Neural cell (in vitro differentiated cells): ENCODE data around the gene HLA-F. TPM values are rescaled to one million over a fixed set of nuclear protein-coding genes. Genes with fewer than 3 reads are reported as not detected.

Experiments
- H2AFZ ChIP-seq: fragments of 200-600, 300-800 bp; sonication (generic), shearing (Covaris generic); 2 replicates; pipeline ENCODE4 v1.6.0; 2014; ENCODE audit warnings: low read depth, mild to moderate bottlenecking, antibody characterized with exemption, low read length, moderate library complexity
- H3F3A ChIP-seq: fragments of 200-600 bp; shearing (Covaris generic); 2 replicates; pipeline ENCODE4 v1.6.1; 2016; ENCODE audit warnings: mild to moderate bottlenecking, moderate library complexity, mixed read lengths, antibody characterized with exemption, low read length; ENCODE audit not compliant: insufficient read depth, poor library complexity, severe bottlenecking
- H3K27ac ChIP-seq: fragments of 200-600, 300-800 bp; sonication (generic), shearing (Covaris generic); 2 replicates; pipeline ENCODE4 v1.5.1; 2014; ENCODE audit warnings: mild to moderate bottlenecking, low read length, moderate library complexity
- H3K27me3 ChIP-seq: fragments of 300-800, 200-600 bp; sonication (generic), shearing (Covaris generic); 2 replicates; pipeline ENCODE4 v1.6.0; 2014; ENCODE audit warnings: mild to moderate bottlenecking, low read depth, low read length, moderate library complexity; ENCODE audit not compliant: insufficient read depth
- H3K36me3 ChIP-seq: fragments of 300-800, 200-600 bp; sonication (generic), shearing (Covaris generic); 2 replicates; pipeline ENCODE4 v1.5.1; 2014; ENCODE audit warnings: mild to moderate bottlenecking, antibody characterized with exemption, low read length, moderate library complexity; ENCODE audit not compliant: insufficient read depth
- H3K4me2 ChIP-seq: fragments of 300-800, 200-600 bp; sonication (generic), shearing (Covaris generic); 2 replicates; pipeline ENCODE4 v1.6.0; 2014; ENCODE audit warnings: mild to moderate bottlenecking, low read length
- H3K4me3 ChIP-seq: fragments of 300-800, 200-600 bp; sonication (generic), shearing (Covaris generic); 2 replicates; pipeline ENCODE4 v1.5.1; 2014; ENCODE audit warnings: mild to moderate bottlenecking, low read length, moderate library complexity
- H3K79me2 ChIP-seq: fragments of 200-600 bp; shearing (Covaris generic); replicated peaks from 2 replicates; pipeline ENCODE4 v1.6.0; 2014; ENCODE audit warnings: mild to moderate bottlenecking, low read length, moderate library complexity; ENCODE audit not compliant: insufficient read depth
- H3K9ac ChIP-seq: fragments of 300-800, 200-600 bp; sonication (generic), shearing (Covaris generic); 2 replicates; pipeline ENCODE4 v1.6.1; 2016; ENCODE audit warnings: mild to moderate bottlenecking, low read length, mixed read lengths
- H3K9me2 ChIP-seq: fragments of 200-600 bp; shearing (Covaris generic); 2 replicates; pipeline ENCODE4 v1.6.1; 2016; ENCODE audit warnings: mild to moderate bottlenecking, low read length, mixed read lengths; ENCODE audit not compliant: insufficient read depth
- H3K9me3 ChIP-seq: fragments of 200-600, 300-800 bp; sonication (generic), shearing (Covaris generic); 2 replicates; pipeline ENCODE4 v1.6.1; 2016; ENCODE audit warnings: mild to moderate bottlenecking, mixed run types, low read length, moderate library complexity, mixed read lengths
- H4K20me1 ChIP-seq: fragments of 200-600 bp; shearing (Covaris generic); 2 replicates; pipeline ENCODE4 v1.6.1; 2016; ENCODE audit warnings: mild to moderate bottlenecking, mixed run types; ENCODE audit not compliant: insufficient read depth
- CTCF ChIP-seq: fragments of 450-650 bp; IDR thresholded peaks from 2 replicates; pipeline ENCODE4 v1.5.1; 2014; ENCODE audit warnings: antibody characterized with exemption, mild to moderate bottlenecking, moderate library complexity; ENCODE audit not compliant: poor library complexity, severe bottlenecking
- EP300 ChIP-seq: fragments of 450-650 bp; conservative IDR thresholded peaks from 2 replicates; pipeline ENCODE4 v1.6.1; 2014; ENCODE audit warnings: antibody characterized with exemption, mild to moderate bottlenecking, moderate library complexity; ENCODE audit not compliant: poor library complexity, severe bottlenecking
- EZH2 ChIP-seq: fragments of 200-600, 300-800 bp; shearing (Covaris generic), sonication (generic); IDR thresholded peaks from 2 replicates; pipeline ENCODE4 v1.6.1; 2014; ENCODE audit warnings: antibody characterized with exemption, low read length, borderline replicate concordance, mild to moderate bottlenecking; ENCODE audit not compliant: insufficient read depth, poor library complexity, severe bottlenecking
- MXI1 ChIP-seq: fragments of 450-650 bp; conservative IDR thresholded peaks from 2 replicates; pipeline ENCODE4 v1.6.1; 2014; ENCODE audit warnings: antibody characterized with exemption, mild to moderate bottlenecking; ENCODE audit not compliant: poor library complexity, severe bottlenecking
- POLR2AphosphoS5 ChIP-seq: IDR thresholded peaks from 2 replicates; pipeline ENCODE4 v1.6.1; 2012
- RAD21 ChIP-seq: fragments of 450-650 bp; conservative IDR thresholded peaks from 2 replicates; pipeline ENCODE4 v1.6.1; 2014; ENCODE audit warnings: antibody characterized with exemption, mild to moderate bottlenecking, moderate library complexity
- REST ChIP-seq: IDR thresholded peaks from 2 replicates; pipeline ENCODE4 v1.6.1; 2012; ENCODE audit warnings: borderline replicate concordance
- SMC3 ChIP-seq: fragments of 450-650 bp; conservative IDR thresholded peaks from 2 replicates; pipeline ENCODE4 v1.6.1; 2014; ENCODE audit warnings: antibody characterized with exemption, mild to moderate bottlenecking, moderate library complexity; ENCODE audit not compliant: poor library complexity
- TAF1 ChIP-seq: IDR thresholded peaks from 2 replicates; pipeline ENCODE4 v1.6.1; 2012; ENCODE audit warnings: low read depth
- polyA plus RNA-seq: library from polyadenylated mRNA; depleted of rRNA; stranded (reverse); fragments of >200 nt; gene quantifications from 2 replicates; pipeline ENCODE4 v1.2.3, GENCODE V29; 2014

HLA-F gene
- polyA plus RNA-seq, 1 donor from 2014 or later: not detected

GRCh38 chr6:29710281-29710941 is 12.8 kb upstream of the HLA-F start:
- no peak overlapping the region for H3K4me3 ChIP-seq
- H3K36me3 ChIP-seq: no peaks in the 10 kb centered on the region
- no peaks in the 10 kb centered on the region for H3K79me2 ChIP-seq
- no peaks in the 10 kb centered on the region for H3K9me3 ChIP-seq
- H3K4me2 ChIP-seq: no peak overlapping the region
- H3K9me2 ChIP-seq: no peaks in the 10 kb centered on the region
- no peak overlapping the region for H3K9ac ChIP-seq
- H3K27ac ChIP-seq: no peak overlapping the region
- H4K20me1 ChIP-seq: no peaks in the 10 kb centered on the region
- H3K27me3 ChIP-seq: no peaks in the 10 kb centered on the region
- H3F3A ChIP-seq: no peaks in the 10 kb centered on the region
- no peak for TF ChIP-seq TAF1
- no peak for TF ChIP-seq SMC3
- TF ChIP-seq REST: no peak
- TF ChIP-seq RAD21: no peak
- TF ChIP-seq EZH2: no peak
- TF ChIP-seq EP300: no peak
- no peak for TF ChIP-seq CTCF
- no peak for TF ChIP-seq POLR2AphosphoS5
- H2AFZ ChIP-seq: no peak overlapping the region

- no peak overlapping the region for H3K4me3 ChIP-seq
- H3K9ac ChIP-seq: no peak overlapping the region
- H3K9me3 ChIP-seq: no peaks in the 10 kb centered on the region
- no peak for TF ChIP-seq TAF1
- no peak for TF ChIP-seq REST
- TF ChIP-seq SMC3: no peak
- TF ChIP-seq EP300: no peak
- TF ChIP-seq MXI1: no peak
- no peak for TF ChIP-seq RAD21
- TF ChIP-seq EZH2: no peak
- TF ChIP-seq CTCF: no peak
- TF ChIP-seq POLR2AphosphoS5: no peak
- H3K27ac ChIP-seq: no peak overlapping the region
- no peaks in the 10 kb centered on the region for H3K9me2 ChIP-seq
- no peak overlapping the region for H3K4me2 ChIP-seq
- H3K36me3 ChIP-seq: no peaks in the 10 kb centered on the region
- H3K79me2 ChIP-seq: no peaks in the 10 kb centered on the region
- no peaks in the 10 kb centered on the region for H4K20me1 ChIP-seq
- H2AFZ ChIP-seq: no peak overlapping the region
- H3K27me3 ChIP-seq: peaks cover 35% of the 10 kb centered on the region
- no peaks in the 10 kb centered on the region for H3F3A ChIP-seq
These were observed 2.4 kb upstream of the HLA-F start for GRCh38 chr6:29720863-29721262.
